ENCODE data around the gene MUC5AC. TPM values are rescaled to one million over a fixed set of nuclear protein-coding genes. Genes with fewer than 3 reads are reported as not detected.
"Not testable (repeated sequence)": the region's sequence is repeated elsewhere in the genome, so short reads cannot be mapped to it uniquely, and the experiment has no call there.

Gene MUC5AC
- total and polyA plus RNA-seq, 8 donors, result 0.04 to 0.75 (median 0.37) TPM; not detected in 1

- H3K36me3 ChIP-seq, result no peaks in the 10 kb centered on the region
- H3K4me3 ChIP-seq, result no peak overlapping the region
- no peaks in the 10 kb centered on the region for H3K9me3 ChIP-seq
- no peaks in the 10 kb centered on the region for H3K4me1 ChIP-seq
- DNase-seq, result peak in 2 of 4 donors; percentile 22 to 72
- H3K27ac ChIP-seq, result no peak overlapping the region
- H3K27me3 ChIP-seq, result peaks cover 0 to 59% of the 10 kb centered on the region in 2 donors
- TF ChIP-seq CTCF (IDR thresholded peaks at IDR 0.05), result no peak
- ATAC-seq, result no peak
- intact Hi-C loops (cut with DNase I), result no loop called here
Measured at GRCh38 chr11:1163321-1163910, 5.7 kb downstream of the MUC5AC start.

GRCh38 chr11:1163911-1164735 is 6.4 kb downstream of the MUC5AC start:
- Histone ChIP-seq H3K27ac (no peak overlapping the region), H3K4me1 (no peaks in the 10 kb centered on the region), H3K4me3 (no peak overlapping the region), H3K36me3 (no peaks in the 10 kb centered on the region), H3K9me3 (peaks cover 0 to 5% of the 10 kb centered on the region in 2 donors), H3K27me3 (peaks cover 0 to 55% of the 10 kb centered on the region in 2 donors)
- DNase-seq (peak in 2 of 4 donors; percentile 25 to 69), ATAC-seq (no peak)
- intact Hi-C loops (cut with DNase I), result no loop called here
- TF ChIP-seq CTCF (IDR thresholded peaks at IDR 0.05), result no peak

- DNase-seq, result peak in 2 of 4 donors; percentile 2 to 33
- ATAC-seq; intact Hi-C loops (cut with DNase I): not testable (repeated sequence)
Measured at GRCh38 chr11:1164779-1165255, 7.1 kb downstream of the MUC5AC start.

GRCh38 chr11:1165256-1166041 is 7.7 kb downstream of the MUC5AC start:
- peak in 2 of 4 donors; percentile 20 to 65 for DNase-seq

More at GRCh38 chr11:1164779-1165255, 7.1 kb downstream of the MUC5AC start:
- not testable (repeated sequence) for H3K27ac ChIP-seq, H3K9me3 ChIP-seq, H3K4me3 ChIP-seq, H3K4me1 ChIP-seq, H3K36me3 ChIP-seq
- peaks cover 0 to 55% of the 10 kb centered on the region in 2 donors for H3K27me3 ChIP-seq

More at GRCh38 chr11:1165256-1166041, 7.7 kb downstream of the MUC5AC start:
- Histone ChIP-seq H3K4me1 (no peaks in the 10 kb centered on the region), H3K4me3 (no peak overlapping the region), H3K27me3 (peaks cover 0 to 49% of the 10 kb centered on the region in 2 donors), H3K36me3 (no peaks in the 10 kb centered on the region), H3K9me3 (peaks cover 0 to 5% of the 10 kb centered on the region in 2 donors), H3K27ac (no peak overlapping the region)
- no peak for TF ChIP-seq CTCF (IDR thresholded peaks at IDR 0.05)
- no peak for ATAC-seq
- intact Hi-C loops (cut with DNase I), result no loop called here
